ENCODE results near the gene MSTN.

DNA sequence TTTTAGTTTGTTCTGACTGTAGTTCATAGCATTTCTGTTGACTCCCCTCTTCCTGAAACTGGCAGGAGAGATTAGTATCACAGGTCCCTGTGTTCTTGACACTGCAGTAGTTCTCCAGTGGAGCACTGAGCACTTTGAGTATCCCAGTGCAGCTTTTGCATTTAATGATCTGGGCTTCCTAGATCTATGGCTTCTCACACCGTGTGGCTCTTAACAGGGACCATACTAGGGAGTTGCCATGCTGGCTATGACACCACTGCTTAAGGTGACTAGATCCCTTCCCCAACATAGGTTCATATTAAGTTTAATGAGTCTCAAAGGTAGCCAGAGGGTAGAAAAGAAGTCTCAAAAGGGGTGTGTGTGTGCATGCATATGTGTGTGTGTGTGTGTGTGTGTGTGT lies 6.2 kb upstream of the MSTN start:
- TF ChIP-seq POLR2AphosphoS5 (IDR thresholded peaks at IDR 0.05; ENCODE audit: low read depth) (no peak), EZH2 (IDR thresholded peaks at IDR 0.05; ENCODE audit: low read depth, unreplicated experiment) (no peak), STAT1 (IDR thresholded peaks at IDR 0.05; ENCODE audit: unreplicated experiment) (no peak), EZH2phosphoT487 (IDR thresholded peaks at IDR 0.05; ENCODE audit: unreplicated experiment) (no peak), JUNB (IDR thresholded peaks at IDR 0.05; ENCODE audit: unreplicated experiment) (no peak)
- TF ChIP-seq, protein P1, sequence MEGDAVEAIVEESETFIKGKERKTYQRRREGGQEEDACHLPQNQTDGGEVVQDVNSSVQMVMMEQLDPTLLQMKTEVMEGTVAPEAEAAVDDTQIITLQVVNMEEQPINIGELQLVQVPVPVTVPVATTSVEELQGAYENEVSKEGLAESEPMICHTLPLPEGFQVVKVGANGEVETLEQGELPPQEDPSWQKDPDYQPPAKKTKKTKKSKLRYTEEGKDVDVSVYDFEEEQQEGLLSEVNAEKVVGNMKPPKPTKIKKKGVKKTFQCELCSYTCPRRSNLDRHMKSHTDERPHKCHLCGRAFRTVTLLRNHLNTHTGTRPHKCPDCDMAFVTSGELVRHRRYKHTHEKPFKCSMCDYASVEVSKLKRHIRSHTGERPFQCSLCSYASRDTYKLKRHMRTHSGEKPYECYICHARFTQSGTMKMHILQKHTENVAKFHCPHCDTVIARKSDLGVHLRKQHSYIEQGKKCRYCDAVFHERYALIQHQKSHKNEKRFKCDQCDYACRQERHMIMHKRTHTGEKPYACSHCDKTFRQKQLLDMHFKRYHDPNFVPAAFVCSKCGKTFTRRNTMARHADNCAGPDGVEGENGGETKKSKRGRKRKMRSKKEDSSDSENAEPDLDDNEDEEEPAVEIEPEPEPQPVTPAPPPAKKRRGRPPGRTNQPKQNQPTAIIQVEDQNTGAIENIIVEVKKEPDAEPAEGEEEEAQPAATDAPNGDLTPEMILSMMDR (conservative IDR thresholded peaks at IDR 0.05; ENCODE audit: low read depth in 2 of 2), result no peak
- TF ChIP-seq, protein P2, sequence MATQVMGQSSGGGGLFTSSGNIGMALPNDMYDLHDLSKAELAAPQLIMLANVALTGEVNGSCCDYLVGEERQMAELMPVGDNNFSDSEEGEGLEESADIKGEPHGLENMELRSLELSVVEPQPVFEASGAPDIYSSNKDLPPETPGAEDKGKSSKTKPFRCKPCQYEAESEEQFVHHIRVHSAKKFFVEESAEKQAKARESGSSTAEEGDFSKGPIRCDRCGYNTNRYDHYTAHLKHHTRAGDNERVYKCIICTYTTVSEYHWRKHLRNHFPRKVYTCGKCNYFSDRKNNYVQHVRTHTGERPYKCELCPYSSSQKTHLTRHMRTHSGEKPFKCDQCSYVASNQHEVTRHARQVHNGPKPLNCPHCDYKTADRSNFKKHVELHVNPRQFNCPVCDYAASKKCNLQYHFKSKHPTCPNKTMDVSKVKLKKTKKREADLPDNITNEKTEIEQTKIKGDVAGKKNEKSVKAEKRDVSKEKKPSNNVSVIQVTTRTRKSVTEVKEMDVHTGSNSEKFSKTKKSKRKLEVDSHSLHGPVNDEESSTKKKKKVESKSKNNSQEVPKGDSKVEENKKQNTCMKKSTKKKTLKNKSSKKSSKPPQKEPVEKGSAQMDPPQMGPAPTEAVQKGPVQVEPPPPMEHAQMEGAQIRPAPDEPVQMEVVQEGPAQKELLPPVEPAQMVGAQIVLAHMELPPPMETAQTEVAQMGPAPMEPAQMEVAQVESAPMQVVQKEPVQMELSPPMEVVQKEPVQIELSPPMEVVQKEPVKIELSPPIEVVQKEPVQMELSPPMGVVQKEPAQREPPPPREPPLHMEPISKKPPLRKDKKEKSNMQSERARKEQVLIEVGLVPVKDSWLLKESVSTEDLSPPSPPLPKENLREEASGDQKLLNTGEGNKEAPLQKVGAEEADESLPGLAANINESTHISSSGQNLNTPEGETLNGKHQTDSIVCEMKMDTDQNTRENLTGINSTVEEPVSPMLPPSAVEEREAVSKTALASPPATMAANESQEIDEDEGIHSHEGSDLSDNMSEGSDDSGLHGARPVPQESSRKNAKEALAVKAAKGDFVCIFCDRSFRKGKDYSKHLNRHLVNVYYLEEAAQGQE (IDR thresholded peaks at IDR 0.05; ENCODE audit: unreplicated experiment), result no peak
- TF ChIP-seq, protein P3, sequence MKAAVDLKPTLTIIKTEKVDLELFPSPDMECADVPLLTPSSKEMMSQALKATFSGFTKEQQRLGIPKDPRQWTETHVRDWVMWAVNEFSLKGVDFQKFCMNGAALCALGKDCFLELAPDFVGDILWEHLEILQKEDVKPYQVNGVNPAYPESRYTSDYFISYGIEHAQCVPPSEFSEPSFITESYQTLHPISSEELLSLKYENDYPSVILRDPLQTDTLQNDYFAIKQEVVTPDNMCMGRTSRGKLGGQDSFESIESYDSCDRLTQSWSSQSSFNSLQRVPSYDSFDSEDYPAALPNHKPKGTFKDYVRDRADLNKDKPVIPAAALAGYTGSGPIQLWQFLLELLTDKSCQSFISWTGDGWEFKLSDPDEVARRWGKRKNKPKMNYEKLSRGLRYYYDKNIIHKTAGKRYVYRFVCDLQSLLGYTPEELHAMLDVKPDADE (IDR thresholded peaks at IDR 0.05), result no peak

Data from GM23338 (cell line).